ENCODE measurements around the gene HDAC10. TPM values are rescaled to one million over a fixed set of nuclear protein-coding genes. Genes with fewer than 3 reads are reported as not detected.

HDAC10 gene
- total RNA-seq, 1 donor from 2014 or later: 81.5 TPM

DNA sequence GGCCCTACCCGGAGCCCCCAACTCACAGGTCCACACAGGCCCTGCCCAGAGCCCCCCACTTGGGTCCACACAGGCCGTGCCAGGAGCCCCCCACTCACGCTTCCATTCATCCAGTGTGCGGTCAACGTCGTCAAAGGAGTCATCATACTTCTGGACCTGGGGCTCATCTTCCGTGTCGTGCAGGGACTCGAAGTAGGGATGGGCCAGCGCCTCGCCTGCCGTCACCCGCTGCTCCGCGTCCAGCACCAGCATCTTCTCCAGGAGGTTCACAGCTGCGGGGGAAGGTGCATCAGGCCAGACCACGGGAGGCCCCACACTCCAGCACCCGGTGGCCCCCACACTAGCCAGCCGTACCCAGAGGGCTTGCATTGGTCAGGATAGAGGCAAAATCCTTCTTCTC is 4.0 kb upstream of the HDAC10 start:
- no peaks in the 10 kb centered on the region for H3K36me3 Mint-ChIP-seq (ENCODE audit: insufficient read depth)

DNA sequence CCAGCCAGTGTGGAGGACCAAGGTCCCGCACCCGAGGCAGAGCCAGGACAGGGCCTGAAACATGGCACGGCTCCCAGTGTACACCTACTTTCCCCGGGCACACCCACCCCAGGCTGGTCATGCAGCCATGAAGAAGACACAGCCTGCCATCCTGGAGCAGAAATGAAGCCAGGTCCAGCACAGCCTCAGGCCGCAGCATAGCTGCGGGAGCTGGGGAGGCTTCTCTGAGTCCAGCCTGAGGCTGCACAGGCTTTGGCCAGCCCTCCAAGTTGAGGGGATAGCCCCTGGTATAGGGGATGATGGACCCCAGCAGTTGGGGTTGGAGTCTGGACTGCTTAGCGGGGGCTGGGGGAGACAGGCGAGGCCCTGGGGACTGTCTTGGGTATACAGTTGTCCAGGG is 2.9 kb upstream of the HDAC10 start:
- DNase-seq (ENCODE audit: low spot score, unreplicated experiment): no peak
- no peaks in the 10 kb centered on the region for H3K36me3 Mint-ChIP-seq (ENCODE audit: insufficient read depth)
- H3K27ac Mint-ChIP-seq: no peak overlapping the region
- TF ChIP-seq, protein P1, sequence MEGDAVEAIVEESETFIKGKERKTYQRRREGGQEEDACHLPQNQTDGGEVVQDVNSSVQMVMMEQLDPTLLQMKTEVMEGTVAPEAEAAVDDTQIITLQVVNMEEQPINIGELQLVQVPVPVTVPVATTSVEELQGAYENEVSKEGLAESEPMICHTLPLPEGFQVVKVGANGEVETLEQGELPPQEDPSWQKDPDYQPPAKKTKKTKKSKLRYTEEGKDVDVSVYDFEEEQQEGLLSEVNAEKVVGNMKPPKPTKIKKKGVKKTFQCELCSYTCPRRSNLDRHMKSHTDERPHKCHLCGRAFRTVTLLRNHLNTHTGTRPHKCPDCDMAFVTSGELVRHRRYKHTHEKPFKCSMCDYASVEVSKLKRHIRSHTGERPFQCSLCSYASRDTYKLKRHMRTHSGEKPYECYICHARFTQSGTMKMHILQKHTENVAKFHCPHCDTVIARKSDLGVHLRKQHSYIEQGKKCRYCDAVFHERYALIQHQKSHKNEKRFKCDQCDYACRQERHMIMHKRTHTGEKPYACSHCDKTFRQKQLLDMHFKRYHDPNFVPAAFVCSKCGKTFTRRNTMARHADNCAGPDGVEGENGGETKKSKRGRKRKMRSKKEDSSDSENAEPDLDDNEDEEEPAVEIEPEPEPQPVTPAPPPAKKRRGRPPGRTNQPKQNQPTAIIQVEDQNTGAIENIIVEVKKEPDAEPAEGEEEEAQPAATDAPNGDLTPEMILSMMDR (IDR thresholded peaks at IDR 0.05; ENCODE audit: unreplicated experiment): no peak
- H3K4me3 Mint-ChIP-seq (ENCODE audit: low read depth): no peak overlapping the region
- H3K27me3 Mint-ChIP-seq: no peaks in the 10 kb centered on the region
- no peaks in the 10 kb centered on the region for H3K9me3 Mint-ChIP-seq (ENCODE audit: low read depth)
- peaks cover 3% of the 10 kb centered on the region for H3K4me1 Mint-ChIP-seq (ENCODE audit: low read depth)

More for the DNA sequence above, 4.0 kb upstream of the HDAC10 start:
- no peaks in the 10 kb centered on the region for H3K9me3 Mint-ChIP-seq (ENCODE audit: low read depth)
- no peak for DNase-seq (ENCODE audit: low spot score, unreplicated experiment)
- TF ChIP-seq, protein P1 (IDR thresholded peaks at IDR 0.05; ENCODE audit: unreplicated experiment): no peak
- H3K4me3 Mint-ChIP-seq (ENCODE audit: low read depth): no peak overlapping the region
- peaks cover 3% of the 10 kb centered on the region for H3K4me1 Mint-ChIP-seq (ENCODE audit: low read depth)
- no peaks in the 10 kb centered on the region for H3K27me3 Mint-ChIP-seq
- no peak overlapping the region for H3K27ac Mint-ChIP-seq

DNA sequence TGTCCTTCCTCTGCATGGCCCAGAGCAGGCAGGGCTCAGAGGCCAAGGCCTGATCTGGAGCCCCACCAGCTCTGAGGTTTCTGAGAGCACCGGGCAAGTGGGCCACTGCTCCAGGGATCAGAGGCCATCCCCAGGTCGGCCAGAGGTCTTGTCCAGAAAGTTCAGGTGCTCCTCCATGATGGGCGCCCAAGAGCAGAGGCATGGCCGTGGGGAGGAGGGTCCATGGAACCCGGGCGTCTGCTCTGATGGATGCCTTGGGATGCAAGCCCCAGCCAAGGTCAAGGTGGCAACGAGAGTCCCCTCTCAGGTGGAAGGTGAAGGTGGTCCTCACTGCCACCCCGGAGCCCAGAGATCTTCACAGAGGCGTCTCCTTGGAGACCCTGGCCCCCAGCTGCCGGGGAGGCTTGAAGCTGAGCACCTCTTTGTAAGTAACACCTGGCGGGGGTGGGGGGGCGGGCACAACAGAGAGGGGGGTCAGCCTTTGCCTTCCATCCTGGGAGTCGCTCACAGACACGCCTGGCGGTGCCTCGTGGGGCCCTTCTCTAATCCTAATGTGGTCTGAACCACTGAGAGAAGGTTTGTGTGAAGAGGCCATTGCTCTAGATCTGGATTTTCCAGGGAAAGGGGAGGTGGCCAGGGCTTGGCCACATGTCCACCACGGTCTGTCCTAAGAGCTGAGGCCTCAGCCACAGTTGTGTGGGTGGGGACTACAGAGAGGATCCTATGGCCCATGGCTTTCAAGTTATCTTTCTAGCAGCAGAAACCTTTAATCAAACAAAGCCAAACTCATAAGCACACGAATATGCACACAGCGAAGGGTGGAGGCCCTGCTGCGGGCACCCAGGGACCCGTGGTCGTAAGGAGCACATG is 2.2 kb upstream of the HDAC10 start:
- TF ChIP-seq, protein P1 (IDR thresholded peaks at IDR 0.05; ENCODE audit: unreplicated experiment): no peak
- Mint-ChIP-seq H3K4me3 (ENCODE audit: low read depth) (no peak overlapping the region), H3K27me3 (no peaks in the 10 kb centered on the region), H3K36me3 (ENCODE audit: insufficient read depth) (no peaks in the 10 kb centered on the region), H3K9me3 (ENCODE audit: low read depth) (no peaks in the 10 kb centered on the region), H3K4me1 (ENCODE audit: low read depth) (peaks cover 3% of the 10 kb centered on the region), H3K27ac (no peak overlapping the region)
- DNase-seq (ENCODE audit: low spot score, unreplicated experiment): no peak

DNA sequence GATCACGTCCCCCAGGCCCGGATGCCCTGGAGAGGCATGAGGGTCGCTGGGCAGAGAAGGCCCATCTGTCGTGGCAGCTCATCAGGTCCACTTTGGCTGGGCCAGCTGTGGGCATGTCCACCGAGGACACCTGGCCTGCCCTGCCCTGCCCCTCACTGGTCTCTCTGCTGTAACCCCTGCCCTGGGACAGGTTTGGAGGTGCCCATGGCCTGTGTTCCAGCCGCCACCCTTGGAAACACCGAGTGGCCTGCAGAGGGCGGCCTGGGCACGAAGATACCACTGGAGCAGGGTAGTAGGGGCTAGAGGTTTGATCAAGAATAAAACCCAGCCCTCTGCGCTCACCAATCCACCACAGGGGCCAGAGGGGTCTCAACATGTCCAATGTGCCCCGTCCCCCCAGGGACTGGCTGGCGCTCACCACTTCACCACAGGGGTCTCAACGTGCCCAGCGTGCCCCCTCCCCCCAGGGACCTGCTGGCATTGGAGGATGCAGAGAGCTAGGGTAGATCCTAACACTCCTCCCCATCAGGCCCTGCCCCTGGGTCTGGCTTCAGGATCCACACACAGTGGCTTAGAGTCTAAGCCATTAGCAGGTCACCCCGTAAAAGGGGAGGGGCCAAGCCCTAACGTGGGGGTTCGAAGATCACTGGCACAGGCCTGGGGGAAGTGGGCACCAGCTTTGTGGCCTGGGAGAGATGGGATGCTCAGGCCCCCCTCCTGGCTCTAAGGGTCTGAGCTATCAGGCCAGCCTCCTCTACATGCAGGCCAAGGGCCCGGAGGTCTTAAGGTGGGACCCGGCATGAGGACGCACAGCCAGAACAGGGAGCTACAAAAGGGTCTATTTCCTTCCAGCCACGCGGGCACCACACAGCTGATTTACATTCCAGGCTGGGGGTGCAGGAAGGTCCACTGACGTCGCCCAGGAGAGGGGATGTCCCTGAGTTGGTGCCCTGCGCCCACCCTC is 1.3 kb upstream of the HDAC10 start:
- no peak for DNase-seq (ENCODE audit: low spot score, unreplicated experiment)
- TF ChIP-seq, protein P1 (IDR thresholded peaks at IDR 0.05; ENCODE audit: unreplicated experiment): peak; percentile 64
- Mint-ChIP-seq H3K27ac (no peak overlapping the region), H3K4me3 (ENCODE audit: low read depth) (no peak overlapping the region), H3K4me1 (ENCODE audit: low read depth) (peaks cover 5% of the 10 kb centered on the region), H3K36me3 (ENCODE audit: insufficient read depth) (peaks cover 1% of the 10 kb centered on the region), H3K27me3 (no peaks in the 10 kb centered on the region), H3K9me3 (ENCODE audit: low read depth) (no peaks in the 10 kb centered on the region)

DNA sequence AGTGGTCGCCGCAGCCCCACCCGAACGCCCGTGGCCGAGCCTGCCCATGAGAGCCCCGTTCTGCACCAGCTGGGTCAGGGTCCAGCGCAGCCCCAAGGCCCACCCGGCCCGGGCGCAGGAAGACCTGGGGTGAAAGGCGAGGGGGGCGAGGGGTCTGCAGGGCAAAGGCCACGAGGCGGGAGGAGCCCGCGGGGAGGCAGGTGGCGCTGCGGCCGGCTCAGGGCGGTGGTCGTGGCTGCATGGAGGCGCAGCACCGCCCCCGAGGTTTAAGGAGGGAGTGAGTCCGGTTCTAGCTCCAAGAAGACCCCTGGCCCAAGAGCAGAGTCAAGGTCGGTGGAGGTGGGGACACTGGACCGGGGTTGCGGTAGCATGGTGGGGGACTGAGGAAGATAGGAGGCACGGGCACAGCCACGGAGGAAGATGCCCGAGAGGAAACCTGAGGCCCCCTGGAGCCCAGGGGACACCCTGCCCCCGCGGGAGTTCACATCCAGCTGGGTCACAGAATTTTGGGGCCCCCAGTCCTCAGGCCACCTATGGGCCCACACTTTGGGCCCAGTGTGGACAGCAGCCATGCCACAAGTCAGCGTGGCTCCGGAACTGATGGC is 514 bp upstream of the HDAC10 start:
- TF ChIP-seq, protein P1 (IDR thresholded peaks at IDR 0.05; ENCODE audit: unreplicated experiment): no peak

More for the DNA sequence above, 514 bp upstream of the HDAC10 start:
- no peaks in the 10 kb centered on the region for H3K9me3 Mint-ChIP-seq (ENCODE audit: low read depth)
- H3K4me1 Mint-ChIP-seq (ENCODE audit: low read depth): peaks cover 5% of the 10 kb centered on the region
- peaks cover 1% of the 10 kb centered on the region for H3K36me3 Mint-ChIP-seq (ENCODE audit: insufficient read depth)
- peak overlapping the region; percentile 45 for H3K4me3 Mint-ChIP-seq (ENCODE audit: low read depth)
- no peaks in the 10 kb centered on the region for H3K27me3 Mint-ChIP-seq
- peak overlapping the region; percentile 24 for H3K27ac Mint-ChIP-seq
- DNase-seq (ENCODE audit: low spot score, unreplicated experiment): no peak
